NCI-H2171 (cell line): ENCODE results near the gene CMSS1.

ENCODE experiments used
- DNase-seq: peaks from one replicate; lab custom pipeline; 2025; lab: John Stamatoyannopoulos, UW

CMSS1 gene

GRCh38 chr3:99903869-99904268 is 86.2 kb downstream of the CMSS1 start:
- no peak for DNase-seq

- DNase-seq: no peak
Measured at GRCh38 chr3:99907959-99908544, 90.4 kb downstream of the CMSS1 start.

DNA sequence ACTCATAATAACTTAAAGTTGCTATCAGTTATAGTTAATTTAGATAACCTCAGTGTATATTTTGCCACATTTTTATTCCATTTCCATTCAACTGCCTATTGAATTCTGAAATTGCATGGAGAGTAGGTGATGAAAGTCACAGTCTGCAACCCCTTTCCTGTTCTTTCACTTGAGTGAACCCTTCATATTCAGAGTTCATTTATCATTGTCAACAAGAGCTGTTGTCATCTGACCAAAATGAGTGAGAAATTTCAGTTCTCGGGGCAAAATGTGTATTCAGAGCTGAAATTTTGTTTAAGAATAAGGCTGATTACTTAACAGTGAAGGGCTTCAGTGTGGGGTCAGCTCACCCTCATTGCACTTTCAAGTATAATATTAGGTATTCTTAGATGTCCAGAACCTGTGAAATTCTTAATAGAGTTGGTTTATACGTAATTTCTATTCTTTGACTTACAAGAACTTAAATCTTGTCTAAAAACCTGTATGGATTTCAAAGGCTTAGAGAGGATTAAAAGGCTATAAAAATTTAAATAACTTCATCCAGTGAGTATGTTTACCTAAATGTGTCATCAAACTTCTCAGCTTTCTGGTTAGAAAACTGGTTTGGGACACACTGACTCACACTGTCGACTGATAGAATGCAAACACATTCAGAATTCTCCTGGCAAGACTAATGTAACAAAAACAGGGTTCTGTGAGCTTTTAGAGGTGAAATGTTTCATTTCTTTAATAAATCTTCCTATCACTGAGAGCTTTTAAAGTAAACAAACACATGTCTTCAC is 92.2 kb downstream of the CMSS1 start:
- no peak for DNase-seq

- no peak for DNase-seq
Measured at GRCh38 chr3:99910752-99911290, 93.2 kb downstream of the CMSS1 start.

GRCh38 chr3:99911433-99911832 is 93.8 kb downstream of the CMSS1 start:
- DNase-seq: no peak

DNA sequence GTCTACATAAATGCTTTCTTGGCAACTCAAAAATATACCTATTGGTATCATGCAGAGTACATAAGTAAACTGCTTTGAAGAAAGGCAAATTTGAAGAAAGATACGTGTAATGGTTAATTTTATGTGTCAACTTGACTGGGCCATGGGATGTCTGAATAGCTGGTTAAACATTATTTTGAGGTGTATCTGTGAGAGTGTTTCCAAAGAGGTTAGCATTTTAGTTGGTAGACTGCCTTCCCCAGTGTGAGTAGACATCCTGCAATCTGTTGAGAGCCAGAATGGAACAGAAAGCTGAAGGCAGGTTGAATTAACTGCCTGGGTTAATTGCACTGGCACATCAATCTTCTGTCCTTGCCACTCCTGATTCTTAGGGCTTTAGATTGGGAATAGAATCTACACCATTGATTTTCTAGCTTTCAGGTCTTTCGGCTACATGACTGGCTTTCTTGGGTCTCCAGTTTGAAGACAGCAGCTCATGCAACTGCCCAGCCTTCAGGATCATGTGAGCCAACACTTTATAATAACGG is 98.3 kb downstream of the CMSS1 start:
- DNase-seq: no peak

GRCh38 chr3:99918715-99919114 is 101.1 kb downstream of the CMSS1 start:
- DNase-seq: no peak

DNA sequence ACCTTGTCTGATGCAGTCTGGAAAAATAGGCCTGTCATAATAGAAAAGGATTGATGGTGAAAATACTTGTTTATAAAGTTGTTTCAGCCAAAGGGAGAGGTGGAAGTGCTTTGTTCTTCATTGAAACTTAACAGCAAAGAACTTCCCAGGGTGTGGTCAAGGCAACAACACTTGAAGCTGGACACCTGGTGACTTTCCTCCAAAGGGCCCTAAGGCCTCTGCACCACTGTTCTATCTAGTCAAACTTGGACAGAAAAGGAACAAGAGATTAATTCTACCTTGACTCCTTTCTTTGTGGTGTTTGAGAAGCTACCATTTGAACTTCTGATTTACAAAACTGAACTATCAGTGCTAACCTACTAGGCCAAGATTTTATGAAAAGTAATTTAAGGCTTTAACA is 102.0 kb downstream of the CMSS1 start:
- DNase-seq: no peak

DNA sequence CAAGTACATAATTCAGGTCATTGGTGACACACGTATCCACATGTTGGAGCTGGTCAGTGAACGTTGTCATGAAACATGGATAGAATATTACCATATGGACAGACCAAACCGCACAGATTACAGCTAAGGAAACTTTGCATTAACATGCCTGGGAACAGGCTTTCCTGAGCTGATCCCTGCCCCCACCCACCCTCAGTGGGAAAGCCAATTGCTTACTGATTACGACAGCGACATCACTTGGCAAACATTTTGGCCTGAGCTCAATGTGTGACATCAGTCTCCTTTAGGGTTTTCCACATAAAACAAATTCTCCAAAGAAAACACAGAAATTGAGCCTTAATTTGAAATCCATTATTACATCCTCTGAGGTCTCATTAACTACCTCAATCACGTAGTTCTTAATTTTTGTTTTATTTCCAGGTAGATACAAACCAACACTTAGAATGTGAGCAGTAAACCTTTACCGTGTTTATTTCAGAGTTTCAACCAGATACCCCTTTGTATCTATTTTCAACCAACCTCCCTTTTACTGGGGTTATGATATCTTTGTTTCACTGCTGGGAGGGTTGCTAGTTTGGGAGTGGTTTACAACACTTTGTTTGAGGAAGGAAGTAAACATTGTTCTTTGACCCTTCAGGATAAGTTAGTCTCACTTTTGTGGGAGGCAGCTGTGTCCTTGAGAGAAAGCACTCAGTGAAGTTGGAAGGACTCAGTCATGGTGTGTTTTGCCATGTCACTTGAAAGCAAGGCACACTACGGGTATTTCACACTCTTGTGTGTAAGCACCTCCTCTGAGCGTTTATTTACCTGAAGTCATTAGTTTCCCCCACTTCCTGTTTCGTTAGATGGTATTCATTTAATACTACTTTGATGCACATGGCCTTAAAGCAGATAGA is 103.1 kb downstream of the CMSS1 start:
- no peak for DNase-seq

- no peak for DNase-seq
Measured at GRCh38 chr3:99921377-99921695, 103.7 kb downstream of the CMSS1 start.

DNA sequence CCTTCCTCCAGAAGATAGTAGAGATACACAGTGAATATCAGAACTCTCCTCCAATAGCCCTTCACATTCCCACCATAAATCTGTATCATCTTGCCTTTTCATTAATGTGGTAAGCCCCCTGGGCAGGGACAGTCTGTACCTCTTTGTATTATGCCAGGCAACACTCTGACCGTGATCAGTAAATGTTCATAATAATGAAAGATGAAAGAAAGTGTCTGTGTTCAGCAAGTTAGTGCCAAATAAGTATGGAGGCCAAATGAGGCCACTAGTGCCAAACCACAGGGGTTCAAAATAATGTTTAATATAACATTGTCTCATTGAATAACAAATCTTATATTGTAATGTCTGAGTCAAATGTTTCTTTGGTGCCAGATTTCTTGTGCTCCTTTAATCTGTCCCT is 104.3 kb downstream of the CMSS1 start:
- DNase-seq: no peak

DNA sequence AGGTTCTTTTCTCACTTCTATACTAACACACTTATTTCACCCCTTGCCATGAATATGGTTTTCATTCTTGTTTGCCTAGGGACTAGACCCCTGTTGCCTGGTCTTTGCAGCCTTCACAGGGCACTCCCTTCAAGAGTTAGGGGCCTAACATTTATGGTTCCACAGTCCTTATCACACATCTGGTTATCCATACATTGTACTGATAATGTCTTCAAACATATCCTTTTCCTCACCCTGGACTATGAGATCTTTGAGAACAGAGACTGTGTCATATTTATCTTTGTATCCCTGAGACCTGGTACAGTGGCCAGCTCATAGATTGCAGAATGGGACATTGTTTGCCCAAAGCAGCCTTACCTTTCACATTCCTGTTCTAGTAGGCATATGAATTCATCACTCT is 106.2 kb downstream of the CMSS1 start:
- DNase-seq: no peak

DNA sequence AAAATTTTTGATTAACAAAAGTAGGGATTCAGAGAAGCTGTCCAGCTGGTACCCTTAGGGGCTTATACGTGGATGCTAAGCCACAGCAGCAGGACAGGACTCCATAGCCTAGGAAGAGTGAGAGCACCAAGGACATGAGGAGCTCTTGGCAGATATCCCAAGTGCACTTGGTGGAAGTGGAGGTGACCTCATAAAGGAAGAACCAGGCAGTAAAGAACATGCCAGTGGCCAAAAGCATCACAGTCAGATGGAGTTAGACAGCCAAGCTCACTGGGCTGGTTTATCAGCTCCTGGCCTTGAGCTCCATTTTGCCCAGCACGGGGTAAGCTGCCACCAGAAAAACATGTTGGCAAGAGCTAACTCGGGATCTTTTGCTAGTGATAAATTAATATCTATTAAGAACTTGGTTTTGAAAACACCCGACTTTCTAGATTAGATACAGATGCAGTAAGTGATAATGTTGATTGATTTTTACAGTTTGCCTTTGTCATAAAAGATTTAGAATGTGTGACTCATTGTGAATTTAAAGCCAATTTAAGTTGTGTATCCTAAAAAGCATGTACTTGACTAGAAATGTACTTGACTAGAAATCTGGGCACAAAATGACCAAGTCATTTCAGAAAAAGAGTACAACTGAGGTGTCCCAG is 108.0 kb downstream of the CMSS1 start:
- no peak for DNase-seq

DNA sequence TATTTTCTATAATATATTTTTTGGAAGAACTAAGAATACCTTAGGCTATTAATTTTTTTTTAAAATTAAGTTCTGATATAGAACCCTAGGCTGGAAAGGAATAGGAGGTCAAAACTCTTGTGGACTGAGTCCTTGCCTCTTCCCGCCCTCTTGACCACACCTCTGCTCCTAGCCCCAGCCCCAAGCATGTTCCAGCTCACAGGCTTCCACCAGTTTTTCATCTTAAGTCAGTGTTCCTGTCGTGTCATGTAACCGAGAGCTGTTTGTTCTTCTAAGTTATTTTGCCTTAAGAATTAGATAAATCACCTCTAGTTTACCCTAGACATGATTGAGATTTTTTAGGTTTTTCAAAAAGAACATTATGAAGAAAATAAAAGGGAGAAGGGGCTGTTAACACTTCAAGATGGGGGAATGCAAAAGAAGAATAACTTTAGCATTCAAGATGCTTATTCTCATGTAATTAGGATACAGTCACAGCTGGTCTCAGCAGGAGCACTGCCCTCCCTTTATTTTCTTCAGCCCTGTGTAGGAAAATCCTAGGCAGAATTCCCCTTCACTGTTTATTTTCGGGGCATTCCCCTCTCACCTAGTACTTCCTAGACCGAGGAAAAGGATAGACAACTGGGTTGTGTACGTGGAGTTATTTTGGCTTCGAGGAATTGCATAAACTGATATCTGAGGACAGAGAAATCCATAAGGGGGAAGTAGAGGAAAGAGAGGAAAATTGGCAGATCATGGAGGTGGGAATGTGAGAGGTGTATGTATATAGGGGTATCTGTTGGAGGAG is 110.2 kb downstream of the CMSS1 start:
- DNase-seq: no peak

GRCh38 chr3:99928771-99929744 is 111.4 kb downstream of the CMSS1 start:
- no peak for DNase-seq

- no peak for DNase-seq
Measured at GRCh38 chr3:99929745-99930139, 112.1 kb downstream of the CMSS1 start.

GRCh38 chr3:99931059-99931458 is 113.4 kb downstream of the CMSS1 start:
- DNase-seq: no peak

GRCh38 chr3:99933971-99934750 is 116.5 kb downstream of the CMSS1 start:
- DNase-seq: no peak
